Measurements from ENCODE around the gene ENPP3. TPM values are rescaled to one million over a fixed set of nuclear protein-coding genes. Genes with fewer than 3 reads are reported as not detected.

ENPP3 gene
- total and polyA plus RNA-seq, 8 donors, result 0.31 to 13.0 (median 0.61) TPM; not detected in 2

DNA sequence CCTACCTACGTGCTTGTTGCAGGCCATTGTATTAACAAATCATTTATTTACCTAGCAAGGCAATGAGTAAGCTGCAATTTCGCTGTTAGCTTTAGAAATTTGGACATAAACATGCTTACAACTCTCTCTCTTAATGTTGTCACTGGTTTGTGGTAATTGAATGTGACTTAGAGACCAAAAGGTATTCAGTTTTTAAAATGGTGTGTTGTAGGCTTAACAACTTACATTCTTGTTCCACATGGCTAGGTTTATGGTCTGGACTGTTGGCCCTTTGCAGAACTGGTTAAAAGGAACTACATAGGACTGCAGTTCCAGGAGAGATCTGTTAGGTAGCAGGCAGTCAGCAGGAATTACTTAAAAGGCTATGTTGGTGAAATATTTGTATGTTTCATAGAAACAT, 84.1 kb downstream of the ENPP3 start:
- DNase-seq, result no peak
- Histone ChIP-seq H3K4me1 (peaks cover 0 to 7% (median 2%) of the 10 kb centered on the region in 4 donors), H3K4me3 (no peak overlapping the region), H3K36me3 (peaks cover 0 to 3% (median 0%) of the 10 kb centered on the region in 4 donors), H3K27ac (no peak overlapping the region), H3K9me3 (no peaks in the 10 kb centered on the region), H3K27me3 (no peaks in the 10 kb centered on the region)
- WGBS, 5 donors, result 66 to 76% (median 69%) methylated on average over 2 of the region's 2 CpGs
- intact Hi-C loops (cut with DNase I; ENCODE audit: low total_unique reads), result no loop called here
- no peak for TF ChIP-seq POLR2A (IDR thresholded peaks at IDR 0.05)
- TF ChIP-seq EP300 (IDR thresholded peaks at IDR 0.05), result no peak
- no peak for TF ChIP-seq POLR2AphosphoS5 (IDR thresholded peaks at IDR 0.05)
- TF ChIP-seq CTCF (IDR thresholded peaks at IDR 0.05), result no peak

DNA sequence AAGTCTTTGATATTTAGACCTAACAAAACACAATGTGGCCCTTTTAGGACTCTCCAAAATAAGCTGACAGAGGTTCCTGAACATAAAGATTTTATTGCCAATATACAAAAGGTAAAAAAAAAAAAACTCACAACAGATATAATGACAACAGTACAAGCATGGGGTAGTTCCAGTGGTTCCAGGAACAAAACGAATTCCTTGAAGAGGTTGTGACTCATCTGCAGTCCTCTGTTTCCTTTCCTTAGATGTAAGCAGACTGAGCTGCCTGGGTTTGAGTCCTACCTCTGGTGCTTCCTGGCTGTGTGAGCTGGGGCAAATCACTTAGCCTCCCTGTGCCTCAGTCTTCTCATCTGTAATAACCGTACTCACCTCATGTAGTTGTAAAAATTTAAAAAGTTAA, 87.0 kb downstream of the ENPP3 start:
- TF ChIP-seq CTCF (IDR thresholded peaks at IDR 0.05), result no peak
- H3K36me3 ChIP-seq, result peaks cover 0 to 5% (median 0%) of the 10 kb centered on the region in 4 donors
- no peak for DNase-seq
- no peak overlapping the region for H3K27ac ChIP-seq
- 77 to 91% (median 87%) methylated on average over 2 of the region's 2 CpGs for WGBS, 5 donors
- peaks cover 0 to 7% (median 2%) of the 10 kb centered on the region in 4 donors for H3K4me1 ChIP-seq
- no peaks in the 10 kb centered on the region for H3K9me3 ChIP-seq
- intact Hi-C loops (cut with DNase I; ENCODE audit: low total_unique reads), result no loop called here
- no peak overlapping the region for H3K4me3 ChIP-seq
- H3K27me3 ChIP-seq, result no peaks in the 10 kb centered on the region

DNA sequence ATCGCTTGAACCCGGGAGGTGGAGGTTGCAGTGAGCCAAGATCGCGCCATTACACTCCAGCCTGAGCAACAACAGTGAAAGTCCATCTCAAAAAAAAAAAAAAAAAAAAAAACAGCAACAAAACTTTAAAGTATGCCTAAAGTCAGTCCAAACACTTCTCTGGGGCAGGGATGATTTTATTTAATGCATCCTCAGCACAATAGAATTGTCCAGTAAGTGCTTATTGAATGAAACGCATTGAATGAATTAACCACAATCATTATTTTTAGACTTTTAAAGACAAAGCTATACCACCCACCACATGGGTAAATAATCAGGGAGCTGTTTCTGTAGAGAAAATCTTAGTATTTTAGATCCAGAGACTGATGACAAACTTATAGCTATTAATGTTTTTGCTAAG, 90.4 kb downstream of the ENPP3 start:
- TF ChIP-seq POLR2A (IDR thresholded peaks at IDR 0.05) (no peak), EP300 (IDR thresholded peaks at IDR 0.05) (no peak), POLR2AphosphoS5 (IDR thresholded peaks at IDR 0.05) (no peak)
- H3K4me3 ChIP-seq, result no peak overlapping the region
- peaks cover 0 to 5% (median 0%) of the 10 kb centered on the region in 4 donors for H3K36me3 ChIP-seq
- H3K27ac ChIP-seq, result no peak overlapping the region
- peaks cover 0 to 5% (median 2%) of the 10 kb centered on the region in 4 donors for H3K4me1 ChIP-seq
- 89 to 99% (median 93%) methylated on average over 5 of the region's 5 CpGs for WGBS, 5 donors
- no peak for DNase-seq
- intact Hi-C loops (cut with DNase I; ENCODE audit: low total_unique reads), result no loop called here
- H3K27me3 ChIP-seq, result no peaks in the 10 kb centered on the region
- H3K9me3 ChIP-seq, result no peaks in the 10 kb centered on the region

DNA sequence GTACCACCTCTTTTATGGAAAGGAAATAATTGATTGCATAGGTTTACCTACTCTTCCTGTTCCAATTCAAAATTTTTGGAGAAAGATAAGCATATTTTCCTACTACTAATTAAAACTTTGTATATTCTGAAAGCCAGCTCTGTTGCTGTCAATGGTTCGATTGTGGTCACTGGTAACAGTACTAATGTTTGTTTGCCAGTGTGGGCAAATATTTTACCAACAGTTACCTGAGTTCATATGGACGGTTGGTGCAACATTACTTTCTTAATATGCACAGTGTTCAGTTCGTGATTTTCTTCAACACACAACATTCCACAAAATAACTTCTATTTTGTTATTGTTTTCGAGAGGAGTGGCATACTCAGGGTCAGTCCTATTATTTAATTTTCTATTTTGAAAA, 90.8 kb downstream of the ENPP3 start:
- intact Hi-C loops (cut with DNase I; ENCODE audit: low total_unique reads), result no loop called here
- H3K4me1 ChIP-seq, result peaks cover 0 to 2% (median 0%) of the 10 kb centered on the region in 4 donors

More for the DNA sequence above, 90.8 kb downstream of the ENPP3 start:
- Histone ChIP-seq H3K4me3 (no peak overlapping the region), H3K27ac (no peak overlapping the region), H3K27me3 (no peaks in the 10 kb centered on the region), H3K9me3 (no peaks in the 10 kb centered on the region), H3K36me3 (peaks cover 0 to 5% (median 0%) of the 10 kb centered on the region in 4 donors)
- 48 to 73% (median 61%) methylated on average over 4 of the region's 4 CpGs for WGBS, 5 donors
- TF ChIP-seq CTCF (IDR thresholded peaks at IDR 0.05) (no peak), POLR2AphosphoS5 (IDR thresholded peaks at IDR 0.05) (no peak), POLR2A (IDR thresholded peaks at IDR 0.05) (no peak), EP300 (IDR thresholded peaks at IDR 0.05) (no peak)
- no peak for DNase-seq

Measured in stomach (tissue), 9 donors.